ENCODE measurements around the gene SAA1.

GRCh38 chr11:18285841-18286240 lies 19.8 kb downstream of the SAA1 start:
- TF ChIP-seq CTCF (conservative IDR thresholded peaks at IDR 0.05 in 1 of 2, IDR thresholded peaks at IDR 0.05 in 1 of 2; ENCODE audit: extremely low read depth in 1 of 2, insufficient read depth in 1 of 2, low read depth in 1 of 2, low read length in 2 of 2) (no peak), EZH2 (IDR thresholded peaks at IDR 0.05; ENCODE audit: borderline replicate concordance, low read length) (no peak)

Data from mammary epithelial cell (primary cell).